ACC112 (cell line): ENCODE measurements around the gene CA11.
"Not testable (repeated sequence)": the region's sequence is repeated elsewhere in the genome, so short reads cannot be mapped to it uniquely, and the experiment has no call there.

Experiments used
- H2AFZ ChIP-seq: fragments of 200-600 bp; sonication (generic); one replicate; pipeline ENCODE4 v1.6.0; 2017; ENCODE audit warnings: antibody characterized with exemption, low read length; ENCODE audit not compliant: unreplicated experiment
- H3K27ac ChIP-seq: fragments of 200-600 bp; sonication (generic); 2 replicates; pipeline ENCODE4 v1.5.1; 2014; ENCODE audit warnings: low read depth, mild to moderate bottlenecking, antibody characterized with exemption, low read length, moderate library complexity
- H3K27me3 ChIP-seq: fragments of 200-600 bp; sonication (generic); 2 replicates; pipeline ENCODE4 v1.6.1; 2014; ENCODE audit warnings: mild to moderate bottlenecking, antibody characterized with exemption, low read length, moderate library complexity, mixed read lengths; ENCODE audit not compliant: insufficient read depth
- H3K36me3 ChIP-seq: fragments of 200-600 bp; sonication (generic); 2 replicates; pipeline ENCODE4 v1.6.1; 2016; ENCODE audit warnings: mild to moderate bottlenecking, antibody characterized with exemption, low read length, moderate library complexity, mixed read lengths; ENCODE audit not compliant: insufficient read depth
- H3K4me1 ChIP-seq: fragments of 200-600 bp; sonication (generic); one replicate; pipeline ENCODE4 v1.6.1; 2016; ENCODE audit warnings: low read length, mixed read lengths; ENCODE audit not compliant: insufficient read depth, unreplicated experiment, control insufficient read depth
- H3K4me3 ChIP-seq: fragments of 200-600 bp; sonication (generic); 2 replicates; pipeline ENCODE4 v1.5.1; 2014; ENCODE audit warnings: mild to moderate bottlenecking, low read depth, low read length
- H3K79me2 ChIP-seq: fragments of 200-600 bp; sonication (generic); one replicate; pipeline ENCODE4 v1.6.0; 2016; ENCODE audit warnings: low read length; ENCODE audit not compliant: control insufficient read depth, unreplicated experiment, insufficient read depth

Gene CA11

DNA sequence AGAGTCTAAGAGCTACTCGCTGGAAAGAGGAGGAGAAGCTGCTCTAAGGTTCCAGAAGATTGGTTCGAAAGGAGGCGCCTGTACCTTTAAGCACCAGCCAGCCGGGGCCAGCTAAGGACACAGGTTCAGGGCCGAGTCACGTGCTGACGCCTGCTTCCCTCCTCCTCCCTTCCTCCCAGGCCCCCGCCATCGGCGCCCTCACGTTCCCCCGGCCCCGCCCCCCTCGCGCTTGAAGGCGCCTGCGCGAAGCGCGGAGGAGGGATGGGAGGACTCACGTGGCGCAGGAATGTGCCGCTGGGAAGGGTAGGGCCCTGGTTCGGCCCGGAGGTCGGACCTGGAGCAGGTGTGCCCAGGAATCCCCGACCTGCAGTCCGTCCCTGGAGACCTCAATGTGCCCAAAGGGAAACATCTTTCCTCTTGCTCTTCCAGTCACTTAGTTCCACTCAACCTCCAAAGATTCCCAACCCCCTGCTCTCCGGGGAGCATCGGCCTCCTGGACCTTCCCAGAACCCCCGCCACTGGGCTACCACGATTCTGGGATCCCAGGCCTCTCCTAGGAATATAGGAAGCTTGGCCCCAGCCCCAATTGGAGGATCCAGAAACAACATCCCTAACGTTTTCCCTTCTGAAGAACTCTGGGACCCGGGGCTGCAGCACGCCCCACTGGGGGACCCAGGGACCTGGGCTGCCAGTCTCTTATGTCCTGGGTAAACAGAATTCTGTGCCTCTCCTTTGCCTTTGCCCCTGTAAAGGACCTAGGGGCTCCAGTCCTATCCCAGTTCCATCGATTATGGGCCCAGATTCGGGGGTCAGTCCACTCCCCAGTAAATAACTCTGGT lies 11.3 kb downstream of the CA11 start:
- no peaks in the 10 kb centered on the region for H3K36me3 ChIP-seq
- H2AFZ ChIP-seq: peak overlapping the region; percentile 85
- peaks cover 25% of the 10 kb centered on the region for H3K4me1 ChIP-seq
- peak overlapping the region; percentile 71 for H3K27ac ChIP-seq
- no peaks in the 10 kb centered on the region; the same call in 1 of the 2 replicates for H3K27me3 ChIP-seq
- H3K4me3 ChIP-seq: peak overlapping the region; percentile 76
- no peaks in the 10 kb centered on the region for H3K79me2 ChIP-seq

- H3K4me1 ChIP-seq: peaks cover 25% of the 10 kb centered on the region
- H3K79me2 ChIP-seq: no peaks in the 10 kb centered on the region
- peak overlapping the region; percentile 85 for H2AFZ ChIP-seq
- peak overlapping the region; percentile 71 for H3K27ac ChIP-seq
- no peaks in the 10 kb centered on the region for H3K36me3 ChIP-seq
- H3K4me3 ChIP-seq: peak overlapping the region; percentile 76
- no peaks in the 10 kb centered on the region for H3K27me3 ChIP-seq
These were observed 12.0 kb downstream of the CA11 start for GRCh38 chr19:48634036-48634342.

DNA sequence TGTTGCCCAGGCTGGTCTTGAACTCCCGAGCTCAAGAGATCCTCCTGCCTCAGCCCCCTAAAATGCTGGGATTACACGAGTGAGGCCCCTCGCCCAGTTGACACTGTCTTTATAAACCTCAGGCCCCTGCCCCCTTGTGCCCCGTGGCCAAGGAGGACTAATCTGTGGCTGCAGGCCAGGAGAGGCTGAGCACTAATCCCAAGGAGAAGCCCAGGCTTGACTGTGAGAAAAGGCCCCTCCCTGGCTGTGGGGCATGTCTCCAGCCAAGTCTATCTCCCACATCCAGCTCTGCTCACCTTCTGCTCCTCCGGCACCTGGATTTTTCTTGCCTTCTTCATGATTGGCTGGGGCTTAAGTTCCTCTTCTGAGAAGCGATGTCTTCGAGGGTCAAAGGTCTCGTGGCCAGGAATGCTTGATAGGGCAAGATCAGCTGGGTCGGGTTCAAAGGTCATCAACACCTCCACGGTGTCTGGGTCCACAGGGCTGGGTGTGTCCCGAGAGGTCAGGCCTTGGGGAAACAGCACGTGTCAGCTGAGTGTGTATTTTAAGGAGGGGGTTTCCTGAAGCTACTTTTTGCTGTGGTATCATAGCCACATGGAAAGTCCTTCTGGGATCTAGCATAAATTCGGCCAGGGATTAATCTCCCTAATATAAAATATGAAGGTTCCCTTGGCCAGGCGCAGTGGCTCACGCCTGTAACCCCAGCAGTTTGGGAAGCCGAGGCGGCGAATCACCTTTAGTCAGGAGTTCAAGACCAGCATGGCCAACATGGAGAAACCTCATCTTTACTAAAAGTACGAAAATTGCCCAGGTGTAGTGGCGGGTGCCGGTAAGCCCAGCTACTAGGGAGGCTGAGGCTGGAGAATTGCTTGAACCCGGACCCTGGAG lies 12.6 kb downstream of the CA11 start:
- Histone ChIP-seq H3K27ac (peak overlapping the region; percentile 71; the same call in 1 of the 2 replicates), H3K36me3 (no peaks in the 10 kb centered on the region)

GRCh38 chr19:48632692-48633147 lies 13.3 kb downstream of the CA11 start:
- Histone ChIP-seq H3K4me3 (no peak overlapping the region), H3K4me1 (peaks cover 25% of the 10 kb centered on the region), H3K79me2 (no peaks in the 10 kb centered on the region), H3K27me3 (no peaks in the 10 kb centered on the region), H3K27ac (no peak overlapping the region), H2AFZ (no peak overlapping the region), H3K36me3 (no peaks in the 10 kb centered on the region)

More for the DNA sequence above, 12.6 kb downstream of the CA11 start:
- peaks cover 25% of the 10 kb centered on the region for H3K4me1 ChIP-seq
- no peaks in the 10 kb centered on the region for H3K79me2 ChIP-seq
- H3K4me3 ChIP-seq: peak overlapping the region; percentile 76
- H2AFZ ChIP-seq: no peak overlapping the region
- H3K27me3 ChIP-seq: no peaks in the 10 kb centered on the region

GRCh38 chr19:48632286-48632685 lies 13.7 kb downstream of the CA11 start:
- H3K36me3 ChIP-seq, H3K27ac ChIP-seq, H2AFZ ChIP-seq, H3K4me3 ChIP-seq, H3K27me3 ChIP-seq, H3K79me2 ChIP-seq: not testable (repeated sequence)
- peaks cover 25% of the 10 kb centered on the region for H3K4me1 ChIP-seq

- no peaks in the 10 kb centered on the region for H3K79me2 ChIP-seq
- no peak overlapping the region for H2AFZ ChIP-seq
- no peaks in the 10 kb centered on the region for H3K27me3 ChIP-seq
- no peak overlapping the region for H3K4me3 ChIP-seq
- H3K27ac ChIP-seq: no peak overlapping the region
- H3K4me1 ChIP-seq: peaks cover 25% of the 10 kb centered on the region
- no peaks in the 10 kb centered on the region for H3K36me3 ChIP-seq
These were observed 14.8 kb downstream of the CA11 start for GRCh38 chr19:48631225-48631624.

GRCh38 chr19:48630296-48631063 lies 15.5 kb downstream of the CA11 start:
- H3K27ac ChIP-seq: no peak overlapping the region
- peaks cover 25% of the 10 kb centered on the region for H3K4me1 ChIP-seq
- H3K27me3 ChIP-seq: no peaks in the 10 kb centered on the region
- H3K36me3 ChIP-seq: no peaks in the 10 kb centered on the region
- H2AFZ ChIP-seq: no peak overlapping the region
- H3K79me2 ChIP-seq: no peaks in the 10 kb centered on the region
- no peak overlapping the region for H3K4me3 ChIP-seq

DNA sequence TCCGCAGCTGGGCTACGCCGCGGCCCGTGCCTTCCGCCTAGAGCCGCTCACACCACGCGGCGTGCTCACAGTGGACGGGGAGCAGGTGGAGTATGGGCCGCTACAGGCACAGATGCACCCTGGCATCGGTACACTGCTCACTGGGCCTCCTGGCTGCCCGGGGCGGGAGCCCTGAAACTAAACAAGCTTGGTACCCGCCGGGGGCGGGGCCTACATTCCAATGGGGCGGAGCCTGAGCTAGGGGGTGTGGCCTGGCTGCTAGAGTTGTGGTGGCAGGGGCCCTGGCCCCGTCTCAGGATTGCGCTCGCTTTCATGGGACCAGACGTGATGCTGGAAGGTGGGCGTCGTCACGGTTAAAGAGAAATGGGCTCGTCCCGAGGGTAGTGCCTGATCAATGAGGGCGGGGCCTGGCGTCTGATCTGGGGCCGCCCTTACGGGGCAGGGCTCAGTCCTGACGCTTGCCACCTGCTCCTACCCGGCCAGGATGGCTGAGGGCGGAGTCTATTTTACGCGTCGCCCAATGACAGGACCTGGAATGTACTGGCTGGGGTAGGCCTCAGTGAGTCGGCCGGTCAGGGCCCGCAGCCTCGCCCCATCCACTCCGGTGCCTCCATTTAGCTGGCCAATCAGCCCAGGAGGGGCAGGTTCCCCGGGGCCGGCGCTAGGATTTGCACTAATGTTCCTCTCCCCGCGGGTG lies 16.2 kb downstream of the CA11 start:
- H3K27me3 ChIP-seq: no peaks in the 10 kb centered on the region
- no peak overlapping the region for H3K4me3 ChIP-seq
- H3K79me2 ChIP-seq: no peaks in the 10 kb centered on the region
- H3K36me3 ChIP-seq: no peaks in the 10 kb centered on the region
- no peak overlapping the region for H2AFZ ChIP-seq
- no peak overlapping the region for H3K27ac ChIP-seq
- H3K4me1 ChIP-seq: peaks cover 20% of the 10 kb centered on the region

GRCh38 chr19:48629297-48629598 lies 16.7 kb downstream of the CA11 start:
- Histone ChIP-seq H3K4me3 (no peak overlapping the region), H3K27me3 (no peaks in the 10 kb centered on the region), H3K4me1 (peaks cover 17% of the 10 kb centered on the region), H3K36me3 (no peaks in the 10 kb centered on the region), H3K27ac (no peak overlapping the region), H3K79me2 (no peaks in the 10 kb centered on the region), H2AFZ (no peak overlapping the region)
